Mesodermal cell (in vitro differentiated cells): ENCODE measurements around the gene MACROD2.

Source experiments
- H3K27ac ChIP-seq: 2 replicates; pipeline ENCODE4 v1.7.0; 2013; ENCODE audit warnings: mild to moderate bottlenecking, low read depth, low read length, moderate library complexity; ENCODE audit not compliant: severe bottlenecking
- H3K36me3 ChIP-seq: 2 replicates; pipeline ENCODE4 v1.7.1; 2013; ENCODE audit warnings: mild to moderate bottlenecking, low read length, moderate library complexity; ENCODE audit not compliant: control insufficient read depth, insufficient read depth
- H3K4me1 ChIP-seq: one replicate; pipeline ENCODE4 v1.7.1; 2013; ENCODE audit warnings: mild to moderate bottlenecking, low read length; ENCODE audit not compliant: insufficient read depth, control insufficient read depth, poor library complexity, severe bottlenecking
- H3K4me3 ChIP-seq: 2 replicates; pipeline ENCODE4 v1.7.0; 2013; ENCODE audit warnings: low read length, control low read depth, mild to moderate bottlenecking; ENCODE audit not compliant: insufficient read depth, poor library complexity, severe bottlenecking; ENCODE audit errors: extremely low read depth
- H3K9me3 ChIP-seq: 2 replicates; pipeline ENCODE4 v1.7.1; 2013; ENCODE audit warnings: mild to moderate bottlenecking, low read length, moderate library complexity; ENCODE audit not compliant: control insufficient read depth
- WGBS, 2 experiments: methylation state at CpG; one replicate each; pipeline ENCODE4 v1.1.5; 2013; ENCODE audit warnings: missing lambda C conversion rate in 2 of 2; ENCODE audit not compliant: insufficient coverage in 2 of 2; 5-methylcytosine and 5-hydroxymethylcytosine counted together

The MACROD2 gene

GRCh38 chr20:15594158-15594695, 1598.9 kb downstream of the MACROD2 start:
- H3K27ac ChIP-seq, result no peak overlapping the region
- 71 to 100% methylated on average over 1 to 2 of the region's 2 CpGs for WGBS, 2 experiments
- no peaks in the 10 kb centered on the region for H3K9me3 ChIP-seq
- no peaks in the 10 kb centered on the region for H3K36me3 ChIP-seq
- H3K4me3 ChIP-seq, result no peak overlapping the region
- no peaks in the 10 kb centered on the region for H3K4me1 ChIP-seq

- Histone ChIP-seq H3K4me1 (no peaks in the 10 kb centered on the region), H3K4me3 (no peak overlapping the region), H3K27ac (no peak overlapping the region), H3K9me3 (no peaks in the 10 kb centered on the region), H3K36me3 (no peaks in the 10 kb centered on the region)
- 88 to 100% methylated on average over 1 of the region's 3 CpGs for WGBS, 2 experiments
Measured at GRCh38 chr20:15596220-15596890, 1601.0 kb downstream of the MACROD2 start.

- Histone ChIP-seq H3K4me1 (no peaks in the 10 kb centered on the region), H3K4me3 (no peak overlapping the region), H3K27ac (no peak overlapping the region), H3K9me3 (no peaks in the 10 kb centered on the region), H3K36me3 (no peaks in the 10 kb centered on the region)
- WGBS, 2 experiments, result 82 to 87% methylated on average over 1 to 2 of the region's 2 CpGs
Measured at GRCh38 chr20:15597306-15597705, 1602.0 kb downstream of the MACROD2 start.

- no peaks in the 10 kb centered on the region for H3K9me3 ChIP-seq
- WGBS, 2 experiments, result 90 to 100% methylated on average over 2 of the region's 2 CpGs
- no peaks in the 10 kb centered on the region for H3K36me3 ChIP-seq
- H3K27ac ChIP-seq, result no peak overlapping the region
- H3K4me1 ChIP-seq, result no peaks in the 10 kb centered on the region
- no peak overlapping the region for H3K4me3 ChIP-seq
Measured at GRCh38 chr20:15599961-15600360, 1604.6 kb downstream of the MACROD2 start.

- Histone ChIP-seq H3K9me3 (no peaks in the 10 kb centered on the region), H3K4me3 (no peak overlapping the region), H3K27ac (no peak overlapping the region), H3K4me1 (no peaks in the 10 kb centered on the region), H3K36me3 (no peaks in the 10 kb centered on the region)
- 91 to 100% methylated on average over 1 to 2 of the region's 2 CpGs for WGBS, 2 experiments
Measured at GRCh38 chr20:15600565-15600964, 1605.2 kb downstream of the MACROD2 start.

- no peaks in the 10 kb centered on the region for H3K9me3 ChIP-seq
- no peak overlapping the region for H3K4me3 ChIP-seq
- H3K36me3 ChIP-seq, result no peaks in the 10 kb centered on the region
- no peaks in the 10 kb centered on the region for H3K4me1 ChIP-seq
- H3K27ac ChIP-seq, result no peak overlapping the region
Measured at GRCh38 chr20:15603506-15603905, 1608.2 kb downstream of the MACROD2 start.

- no peaks in the 10 kb centered on the region for H3K9me3 ChIP-seq
- no peaks in the 10 kb centered on the region for H3K36me3 ChIP-seq
- no peaks in the 10 kb centered on the region for H3K4me1 ChIP-seq
- WGBS, 2 experiments, result 80 to 100% methylated on average over 1 of the region's 4 CpGs
- no peak overlapping the region for H3K4me3 ChIP-seq
- H3K27ac ChIP-seq, result no peak overlapping the region
Measured at GRCh38 chr20:15603978-15604805, 1608.9 kb downstream of the MACROD2 start.

- 83 to 84% methylated on average over 1 to 2 of the region's 4 CpGs for WGBS, 2 experiments
- no peaks in the 10 kb centered on the region for H3K9me3 ChIP-seq
- peaks cover 5% of the 10 kb centered on the region for H3K4me1 ChIP-seq
Measured at GRCh38 chr20:15609921-15610320, 1614.6 kb downstream of the MACROD2 start.

GRCh38 chr20:15610787-15611186, 1615.5 kb downstream of the MACROD2 start:
- Histone ChIP-seq H3K4me1 (peaks cover 5% of the 10 kb centered on the region), H3K9me3 (no peaks in the 10 kb centered on the region), H3K4me3 (no peak overlapping the region), H3K36me3 (no peaks in the 10 kb centered on the region), H3K27ac (no peak overlapping the region)
- WGBS, 2 experiments, result 83 to 95% methylated on average over 2 of the region's 2 CpGs

More at GRCh38 chr20:15609921-15610320, 1614.6 kb downstream of the MACROD2 start:
- Histone ChIP-seq H3K27ac (no peak overlapping the region), H3K4me3 (no peak overlapping the region), H3K36me3 (no peaks in the 10 kb centered on the region)

- Histone ChIP-seq H3K9me3 (no peaks in the 10 kb centered on the region), H3K27ac (no peak overlapping the region), H3K4me3 (no peak overlapping the region), H3K36me3 (no peaks in the 10 kb centered on the region), H3K4me1 (peaks cover 5% of the 10 kb centered on the region)
- whole genome bisulfite sequencing, 2 experiments, result 88 to 95% methylated on average over 3 of the region's 4 CpGs
Measured at GRCh38 chr20:15611541-15611940, 1616.2 kb downstream of the MACROD2 start.

GRCh38 chr20:15612198-15612597, 1616.9 kb downstream of the MACROD2 start:
- H3K27ac ChIP-seq, result no peak overlapping the region
- H3K4me1 ChIP-seq, result peaks cover 5% of the 10 kb centered on the region
- 85 to 89% methylated on average over 4 to 7 of the region's 7 CpGs for WGBS, 2 experiments
- H3K9me3 ChIP-seq, result no peaks in the 10 kb centered on the region
- H3K36me3 ChIP-seq, result no peaks in the 10 kb centered on the region
- H3K4me3 ChIP-seq, result no peak overlapping the region
